SH-SY5Y (cell line): ENCODE data around the gene LCK.

Experiments used
- GATA2 ChIP-seq: IDR thresholded peaks from 2 replicates; pipeline ENCODE4 v1.6.1; 2011; ENCODE audit warnings: mild to moderate bottlenecking, low read depth, low read length
- GATA3 ChIP-seq: IDR thresholded peaks from 2 replicates; pipeline ENCODE4 v1.6.1; 2011; ENCODE audit warnings: low read depth, mild to moderate bottlenecking, low read length, moderate library complexity

The LCK gene

DNA sequence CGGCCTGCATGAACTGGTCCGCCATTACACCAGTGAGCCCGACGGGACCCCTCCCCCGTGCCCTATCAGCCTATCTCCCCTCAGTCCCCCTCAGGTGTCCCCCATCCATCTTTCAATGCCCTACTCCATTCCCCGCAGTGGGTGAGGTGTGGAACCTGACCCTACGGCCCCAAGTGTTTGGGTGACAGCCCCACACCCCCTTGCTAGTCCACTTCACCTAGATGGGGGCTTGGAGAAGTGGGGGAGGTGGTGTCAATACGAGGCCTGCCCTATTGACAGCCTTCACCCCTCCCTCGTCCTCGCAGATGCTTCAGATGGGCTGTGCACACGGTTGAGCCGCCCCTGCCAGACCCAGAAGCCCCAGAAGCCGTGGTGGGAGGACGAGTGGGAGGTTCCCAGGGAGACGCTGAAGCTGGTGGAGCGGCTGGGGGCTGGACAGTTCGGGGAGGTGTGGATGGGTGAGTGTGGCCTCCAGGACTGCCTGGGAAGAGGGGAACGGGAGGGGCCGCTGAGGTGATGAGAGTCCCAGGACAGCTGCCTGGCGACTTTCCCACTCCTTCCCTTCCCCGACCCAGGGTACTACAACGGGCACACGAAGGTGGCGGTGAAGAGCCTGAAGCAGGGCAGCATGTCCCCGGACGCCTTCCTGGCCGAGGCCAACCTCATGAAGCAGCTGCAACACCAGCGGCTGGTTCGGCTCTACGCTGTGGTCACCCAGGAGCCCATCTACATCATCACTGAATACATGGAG lies 25.1 kb downstream of the LCK start:
- TF ChIP-seq GATA2, result no peak
- no peak for TF ChIP-seq GATA3

GRCh38 chr1:32285658-32286057 lies 34.6 kb downstream of the LCK start:
- TF ChIP-seq GATA2 (no peak), GATA3 (no peak)

- TF ChIP-seq GATA2 (no peak), GATA3 (no peak)
Measured at GRCh38 chr1:32286763-32287162, 35.7 kb downstream of the LCK start.

DNA sequence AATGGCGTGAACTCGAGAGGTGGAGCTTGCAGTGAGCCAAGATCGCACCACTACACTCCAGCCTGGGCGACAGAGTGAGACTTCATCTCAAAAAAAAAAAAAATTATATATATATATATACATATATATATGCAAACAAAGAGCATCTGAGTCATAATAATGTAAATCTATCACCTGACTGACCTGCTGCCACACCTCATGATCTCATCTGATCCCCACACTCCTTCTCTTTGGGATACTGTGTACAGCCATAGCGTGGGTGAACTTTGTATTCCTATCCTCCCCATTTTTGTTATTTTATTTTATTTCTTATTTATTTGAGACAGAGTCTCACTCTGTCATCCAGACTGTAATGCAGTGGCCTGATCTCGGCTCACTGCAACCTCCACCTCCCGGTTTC lies 38.2 kb downstream of the LCK start:
- TF ChIP-seq GATA2 (no peak), GATA3 (no peak)

DNA sequence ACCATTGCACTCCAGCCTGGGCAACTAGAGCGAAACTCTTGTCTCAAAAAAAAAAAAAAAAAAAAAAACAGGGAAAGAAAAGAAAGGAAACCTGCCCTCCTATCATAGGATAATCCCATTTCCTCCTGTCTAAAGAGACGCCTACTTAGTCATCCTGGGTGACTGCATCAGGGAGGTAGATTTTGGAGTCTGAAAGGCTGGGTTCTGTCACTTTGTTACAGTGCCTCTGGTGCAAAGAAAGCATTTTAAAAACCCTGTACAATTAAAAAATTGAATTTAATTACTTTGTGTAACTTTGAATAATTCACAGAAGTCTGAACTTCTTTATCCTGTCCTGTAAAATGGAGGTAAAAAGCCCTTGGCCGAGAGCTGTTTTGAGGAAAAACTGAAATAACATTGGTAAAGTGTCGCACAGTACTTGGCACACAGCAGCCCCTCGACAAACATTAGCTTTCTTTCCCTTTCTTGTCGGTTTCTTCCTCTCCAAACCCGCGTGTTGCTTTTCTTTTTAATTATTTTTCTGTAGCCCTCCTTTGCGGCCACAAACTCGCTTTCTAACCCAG lies 40.2 kb downstream of the LCK start:
- TF ChIP-seq GATA2 (no peak), GATA3 (no peak)

DNA sequence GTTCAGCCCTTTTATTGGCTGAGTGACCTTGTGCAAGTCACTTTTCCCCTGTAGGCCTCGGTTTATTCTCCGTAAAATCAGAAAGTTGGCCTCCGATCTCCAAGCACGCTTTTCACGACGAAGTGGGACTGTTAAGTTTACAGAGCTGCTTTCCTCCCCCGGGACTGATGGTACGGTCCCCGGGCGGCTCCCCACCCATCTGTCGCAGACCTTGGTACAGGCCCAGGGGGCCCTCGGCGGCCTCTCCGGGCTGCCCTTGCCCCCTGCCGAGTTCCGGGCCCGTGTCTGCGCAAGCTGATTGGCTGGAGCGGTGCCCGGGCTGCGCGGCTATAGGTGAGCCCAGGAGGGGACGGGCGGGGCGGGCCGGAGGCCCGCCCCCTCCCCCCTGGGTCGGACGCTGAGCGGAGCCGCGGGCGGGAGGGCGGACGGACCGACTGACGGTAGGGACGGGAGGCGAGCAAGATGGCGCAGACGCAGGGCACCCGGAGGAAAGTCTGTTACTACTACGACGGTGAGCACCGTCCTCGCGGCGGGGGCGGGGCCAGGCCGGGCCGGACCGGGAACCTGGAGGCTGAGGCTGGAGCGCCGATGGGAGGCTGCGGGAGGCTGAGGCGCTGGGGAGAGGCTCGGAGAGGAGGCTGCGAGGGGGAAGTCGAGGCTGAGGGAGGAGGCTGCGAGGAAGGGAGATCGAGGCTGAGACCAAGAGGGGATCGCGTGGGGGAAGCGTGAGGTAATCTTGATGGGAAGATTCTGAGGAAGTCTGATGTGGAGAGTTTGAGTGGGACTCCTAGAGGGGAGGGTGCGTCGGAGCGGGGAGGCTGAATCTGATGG lies 40.9 kb downstream of the LCK start, which contains the start of gene HDAC1:
Gene HDAC1, plus strand, starts transcription at position 376 of the 831 bp plus-strand sequence. Its CDS starts 87 bp downstream, at position 463.
- no peak for TF ChIP-seq GATA2
- no peak for TF ChIP-seq GATA3

GRCh38 chr1:32299327-32299726 lies 48.3 kb downstream of the LCK start:
- TF ChIP-seq GATA2 (no peak), GATA3 (no peak)

DNA sequence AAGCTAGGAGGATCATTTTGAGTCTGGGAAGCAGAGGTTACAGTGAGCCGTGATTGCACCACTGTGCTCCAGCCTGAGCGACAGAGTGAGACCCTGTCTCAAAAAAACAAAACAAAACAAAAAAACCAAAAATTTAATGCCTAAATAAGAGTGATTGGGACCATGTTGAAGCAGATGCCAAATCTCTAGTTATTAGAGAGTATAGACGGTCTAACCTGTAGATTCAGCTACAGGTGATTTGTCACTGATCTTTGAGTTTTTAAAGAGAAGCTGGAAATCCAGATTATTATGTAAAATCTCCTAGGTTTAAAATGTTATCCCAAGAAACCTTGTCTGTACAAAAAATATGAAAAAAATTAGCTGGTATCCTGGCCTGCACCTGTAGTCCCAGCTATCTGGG lies 52.3 kb downstream of the LCK start:
- TF ChIP-seq GATA2 (no peak), GATA3 (no peak)

DNA sequence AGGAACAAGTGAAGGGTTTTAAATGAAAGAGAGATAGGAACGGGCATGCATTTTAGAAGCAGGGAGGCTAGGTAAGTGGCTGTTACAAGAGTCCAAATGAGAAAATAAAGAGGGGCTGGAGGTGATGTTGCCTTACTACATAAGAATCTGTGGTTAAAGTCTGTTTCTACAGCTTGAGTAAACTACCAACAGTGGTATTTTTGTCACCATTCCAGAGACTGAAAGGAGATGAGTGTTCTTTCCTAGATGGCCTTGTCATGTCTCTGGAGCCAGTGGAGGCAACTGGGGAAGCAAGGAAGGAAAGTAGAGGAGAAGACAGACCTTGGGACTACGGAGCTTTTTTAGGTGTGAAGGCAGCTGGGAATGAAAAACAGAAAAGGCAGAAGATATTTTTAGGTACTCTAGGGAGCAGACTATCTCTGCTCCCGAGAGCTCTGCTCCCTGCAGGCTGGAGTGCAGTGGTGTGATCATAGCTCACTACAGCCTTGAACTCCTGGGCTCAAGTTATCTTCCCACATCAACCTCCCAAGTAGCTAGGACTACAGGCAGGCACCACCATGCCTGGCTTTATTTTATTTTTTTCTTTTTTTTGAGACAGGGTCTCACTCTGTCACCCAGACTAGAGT lies 53.0 kb downstream of the LCK start:
- TF ChIP-seq GATA3 (no peak), GATA2 (no peak)

DNA sequence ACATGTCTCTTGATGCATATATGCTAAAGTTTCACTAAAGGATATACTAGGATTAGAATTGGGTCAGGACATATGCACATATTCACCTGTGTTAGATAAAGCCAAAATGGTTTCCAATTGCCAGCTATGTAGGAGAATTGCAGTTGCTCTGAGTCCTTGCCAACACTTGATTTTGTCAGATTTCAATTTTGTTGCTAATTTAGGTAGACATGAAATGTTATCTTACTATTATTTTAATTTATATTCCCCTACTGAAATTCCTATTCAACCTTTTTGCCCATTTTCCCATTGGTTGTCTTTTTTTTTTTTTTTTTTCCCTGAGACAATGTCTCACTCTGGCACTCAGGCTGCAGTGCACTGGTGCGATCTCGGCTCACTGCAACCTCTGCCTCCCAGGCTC lies 54.2 kb downstream of the LCK start:
- TF ChIP-seq GATA2, result no peak
- no peak for TF ChIP-seq GATA3

DNA sequence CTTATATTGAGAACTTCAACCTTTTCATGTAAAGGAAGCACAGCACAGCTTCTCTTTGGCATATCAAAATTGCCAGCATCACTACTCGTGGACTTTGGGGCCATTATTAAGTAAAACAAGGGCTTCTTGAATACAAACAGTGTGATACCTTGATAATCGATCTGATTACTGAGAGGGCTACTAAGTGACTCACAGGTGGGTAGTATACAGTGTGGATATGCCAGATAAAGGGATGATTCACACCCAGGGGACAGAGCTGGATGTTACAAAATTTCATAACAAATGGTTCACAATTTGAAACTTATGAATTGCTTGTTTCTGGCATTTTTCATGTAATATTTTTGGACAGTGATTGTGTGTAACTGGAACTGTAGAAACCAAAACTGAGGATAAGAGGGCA lies 56.3 kb downstream of the LCK start:
- TF ChIP-seq GATA3 (no peak), GATA2 (no peak)

DNA sequence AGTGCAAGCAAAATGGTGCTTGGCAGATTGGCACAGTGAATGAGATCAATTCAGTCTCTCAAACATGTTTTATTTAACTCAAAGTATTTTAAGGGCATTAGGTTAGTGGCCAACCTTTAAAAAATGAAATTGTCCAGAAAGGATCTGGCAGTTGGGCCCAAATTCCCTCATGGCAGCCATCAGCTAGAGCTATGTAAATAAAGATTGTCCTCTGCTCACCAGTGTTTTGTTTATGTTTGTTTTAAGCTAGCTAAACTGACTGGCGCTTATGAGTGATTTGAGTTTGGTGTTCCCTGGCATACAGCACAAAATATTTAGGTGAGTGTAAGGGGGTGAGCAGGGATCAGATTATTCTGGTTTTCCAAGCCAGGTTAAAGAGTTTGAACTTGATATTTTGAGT lies 58.9 kb downstream of the LCK start:
- TF ChIP-seq GATA3 (no peak), GATA2 (no peak)

DNA sequence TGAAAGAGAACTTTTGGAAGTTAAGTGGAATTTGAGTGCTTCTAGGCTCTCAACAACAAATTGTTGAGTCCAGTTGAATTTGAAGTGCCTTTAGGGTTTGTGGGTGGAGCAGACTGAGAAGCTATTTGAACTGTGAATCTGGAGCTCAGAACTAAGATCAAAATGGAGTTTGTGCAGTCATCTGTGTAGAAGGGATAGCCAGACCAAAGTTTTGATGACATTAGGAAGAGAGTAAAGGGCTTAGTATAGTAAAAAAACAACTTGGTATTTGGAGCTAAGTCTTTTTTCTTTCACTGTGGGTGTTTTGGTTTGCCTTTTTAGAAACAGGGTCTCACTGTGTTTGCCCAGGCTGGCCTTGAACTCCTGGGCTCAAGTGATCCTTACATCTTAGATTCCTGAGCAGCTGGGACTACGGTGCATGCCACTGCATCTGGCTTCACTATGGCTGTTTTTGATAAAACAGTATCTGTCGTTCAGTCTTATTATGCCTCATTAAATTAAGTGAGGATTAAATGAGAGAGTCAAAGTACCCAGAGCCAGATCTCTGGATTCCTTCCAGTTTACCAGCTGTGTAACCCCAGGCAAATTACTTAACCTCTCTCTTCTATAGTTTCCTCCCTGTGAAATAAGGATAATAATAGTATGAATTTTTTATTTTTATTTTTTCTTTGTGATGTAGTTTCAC lies 60.8 kb downstream of the LCK start:
- TF ChIP-seq GATA3, result no peak
- peak; percentile 37; the same call in 1 of the 2 replicates for TF ChIP-seq GATA2

DNA sequence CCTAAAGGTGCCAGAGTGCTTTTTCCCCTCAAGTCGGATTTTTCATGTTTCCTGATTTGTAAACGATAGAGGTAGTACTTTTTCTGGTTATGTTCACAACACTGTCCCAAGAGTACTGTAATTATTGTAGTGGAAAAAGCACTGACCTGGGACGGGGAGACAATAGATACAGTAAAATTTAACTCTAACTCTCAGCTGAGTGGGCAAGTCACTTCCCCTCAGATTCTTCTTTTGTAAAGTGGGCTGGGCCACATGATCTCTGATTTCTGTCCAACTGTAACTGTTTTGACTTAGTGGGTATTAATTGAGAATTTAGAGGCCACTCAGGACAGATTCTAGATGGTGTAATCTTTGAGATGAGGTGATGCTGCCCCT lies 65.8 kb downstream of the LCK start:
- no peak for TF ChIP-seq GATA2
- TF ChIP-seq GATA3, result no peak
